PC-3 (cell line): ENCODE results near the gene PCDHGB4. TPM values are rescaled to one million over a fixed set of nuclear protein-coding genes. Genes with fewer than 3 reads are reported as not detected.

ENCODE experiments used
- ATAC-seq: fragments of 200-7000 bp; cut with Tn5 transposase; 2 replicates; pipeline ENCODE4 v1.9.1; 2020; ENCODE audit warnings: mild to moderate bottlenecking, moderate library complexity
- BruUV-seq: library from RNA; stranded (reverse); fragments of 400-500 nt; replicated peaks from 2 replicates; lab custom pipeline; 2021; lab: Mats Ljungman, UMichigan
- CTCF ChIA-PET: fragments of 300-600 bp; sonication (Branson Sonifier 250); formaldehyde crosslinking; loops from one replicate; lab custom pipeline; 2022; ENCODE audit warnings: antibody characterized with exemption; lab: Charles Lee
- POLR2A ChIA-PET: fragments of 300-600 bp; sonication (Branson Sonifier 250); formaldehyde crosslinking; loops from one replicate; lab custom pipeline; 2022; ENCODE audit warnings: antibody characterized with exemption; ENCODE audit not compliant: unreplicated experiment; lab: Charles Lee
- DNase-seq: peaks from one replicate; pipeline ENCODE4 v3.0.0-alpha.2; 2015
- H2AFZ ChIP-seq: fragments of 300-600 bp; sonication (generic); 2 replicates; pipeline ENCODE4 v1.6.0; 2016; ENCODE audit warnings: antibody characterized with exemption, low read length
- H3F3A ChIP-seq: fragments of 300-600 bp; sonication (generic); one replicate; pipeline ENCODE4 v1.6.0; 2017; ENCODE audit warnings: antibody characterized with exemption, low read length, control low read depth, mild to moderate bottlenecking; ENCODE audit not compliant: unreplicated experiment
- H3K27ac ChIP-seq: fragments of 300-600 bp; sonication (generic); 2 replicates; pipeline ENCODE4 v1.5.1; 2016; ENCODE audit warnings: mild to moderate bottlenecking, low read length
- H3K27me3 ChIP-seq: fragments of 300-600 bp; sonication (generic); 2 replicates; pipeline ENCODE4 v1.6.1; 2016; ENCODE audit warnings: low read length, mixed read lengths
- H3K36me3 ChIP-seq: fragments of 300-600 bp; sonication (generic); 2 replicates; pipeline ENCODE4 v1.6.1; 2016; ENCODE audit warnings: low read depth, mixed run types, low read length, mixed read lengths
- H3K4me1 ChIP-seq: fragments of 300-600 bp; sonication (generic); 2 replicates; pipeline ENCODE4 v1.5.1; 2016; ENCODE audit warnings: low read length; ENCODE audit not compliant: insufficient read depth
- H3K4me2 ChIP-seq: fragments of 300-600 bp; sonication (generic); 2 replicates; pipeline ENCODE4 v1.6.0; 2016; ENCODE audit warnings: low read length
- H3K4me3 ChIP-seq: fragments of 300-600 bp; sonication (generic); 2 replicates; pipeline ENCODE4 v1.5.1; 2016; ENCODE audit warnings: mild to moderate bottlenecking, low read length, mixed read lengths
- H3K79me2 ChIP-seq: fragments of 300-600 bp; sonication (generic); 2 replicates; pipeline ENCODE4 v1.6.1; 2017; ENCODE audit warnings: low read length, mixed read lengths
- H3K9ac ChIP-seq: fragments of 300-600 bp; sonication (generic); 2 replicates; pipeline ENCODE4 v1.6.0; 2016; ENCODE audit warnings: mild to moderate bottlenecking, low read length
- H3K9me2 ChIP-seq: fragments of 300-600 bp; sonication (generic); replicated peaks from 2 replicates; pipeline ENCODE4 v1.6.1; 2016; ENCODE audit warnings: mixed run types, low read length, mixed read lengths
- H3K9me3 ChIP-seq: fragments of 300-600 bp; sonication (generic); 2 replicates; pipeline ENCODE4 v1.6.1; 2016; ENCODE audit warnings: low read length, mixed read lengths
- H4K20me1 ChIP-seq: fragments of 300-600 bp; sonication (generic); 2 replicates; pipeline ENCODE4 v1.6.1; 2016; ENCODE audit warnings: low read length, mixed read lengths
- EZH2 ChIP-seq: fragments of 300-600 bp; sonication (generic); IDR thresholded peaks from one replicate; pipeline ENCODE4 v1.6.1; 2017; ENCODE audit warnings: antibody characterized with exemption, mild to moderate bottlenecking, low read length; ENCODE audit not compliant: unreplicated experiment
- EZH2phosphoT487 ChIP-seq: fragments of 300-600 bp; sonication (generic); IDR thresholded peaks from 2 replicates; pipeline ENCODE4 v1.6.1; 2018; ENCODE audit warnings: mild to moderate bottlenecking, antibody characterized with exemption, low read length, borderline replicate concordance
- intact Hi-C: fragments of 100-400 bp; cut with micrococcal nuclease; formaldehyde crosslinking; loops from 2 replicates; pipeline ENCODE4 v1.9.0; 2023
- total RNA-seq: library from RNA; depleted of rRNA; stranded (reverse); fragments of >200 nt; gene quantifications from 2 replicates; pipeline ENCODE4 v1.2.3, GENCODE V29; 2014
- TF ChIP-seq, protein P1 (sequence below): fragments of 300-600 bp; sonication (generic); conservative IDR thresholded peaks from 2 replicates; pipeline ENCODE4 v1.5.1; 2017; ENCODE audit warnings: antibody characterized with exemption, low read depth, mild to moderate bottlenecking, low read length

PCDHGB4 gene
- total RNA-seq, 1 experiment from 2014 or later: 0.73 TPM

DNA sequence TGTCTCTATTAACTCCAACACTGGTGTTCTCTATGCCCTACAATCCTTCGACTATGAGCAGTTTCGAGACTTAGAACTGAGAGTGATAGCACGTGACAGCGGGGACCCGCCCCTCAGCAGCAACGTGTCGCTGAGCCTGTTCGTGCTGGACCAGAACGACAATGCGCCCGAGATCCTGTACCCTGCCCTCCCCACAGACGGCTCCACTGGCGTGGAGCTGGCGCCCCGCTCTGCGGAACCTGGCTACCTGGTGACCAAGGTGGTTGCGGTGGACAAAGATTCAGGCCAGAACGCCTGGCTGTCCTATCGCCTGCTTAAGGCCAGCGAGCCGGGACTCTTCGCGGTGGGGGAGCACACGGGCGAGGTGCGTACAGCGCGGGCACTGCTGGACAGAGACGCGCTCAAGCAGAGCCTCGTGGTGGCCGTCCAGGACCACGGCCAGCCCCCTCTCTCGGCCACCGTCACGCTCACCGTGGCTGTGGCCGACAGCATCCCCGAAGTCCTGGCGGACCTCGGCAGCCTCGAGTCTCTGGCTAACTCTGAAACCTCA lies 35.3 kb downstream of the PCDHGB4 start:
- H3K36me3 ChIP-seq: no peaks in the 10 kb centered on the region; the same call in 1 of the 2 replicates
- H3K27ac ChIP-seq: no peak overlapping the region
- H2AFZ ChIP-seq: no peak overlapping the region
- H4K20me1 ChIP-seq: no peaks in the 10 kb centered on the region
- CTCF ChIA-PET: no interaction called here
- no peaks in the 10 kb centered on the region for H3K79me2 ChIP-seq
- H3K27me3 ChIP-seq: no peaks in the 10 kb centered on the region
- no peaks in the 10 kb centered on the region for H3K9me3 ChIP-seq
- POLR2A ChIA-PET: no interaction called here
- DNase-seq: no peak
- no peaks in the 10 kb centered on the region for H3K9me2 ChIP-seq
- no peak overlapping the region for H3K4me2 ChIP-seq
- ATAC-seq: no peak
- intact Hi-C loops: no loop called here
- H3K4me3 ChIP-seq: no peak overlapping the region
- H3K4me1 ChIP-seq: no peaks in the 10 kb centered on the region
- H3F3A ChIP-seq: no peaks in the 10 kb centered on the region
- no TSS peak for BruUV-seq
- H3K9ac ChIP-seq: no peak overlapping the region
- TF ChIP-seq, protein P1, sequence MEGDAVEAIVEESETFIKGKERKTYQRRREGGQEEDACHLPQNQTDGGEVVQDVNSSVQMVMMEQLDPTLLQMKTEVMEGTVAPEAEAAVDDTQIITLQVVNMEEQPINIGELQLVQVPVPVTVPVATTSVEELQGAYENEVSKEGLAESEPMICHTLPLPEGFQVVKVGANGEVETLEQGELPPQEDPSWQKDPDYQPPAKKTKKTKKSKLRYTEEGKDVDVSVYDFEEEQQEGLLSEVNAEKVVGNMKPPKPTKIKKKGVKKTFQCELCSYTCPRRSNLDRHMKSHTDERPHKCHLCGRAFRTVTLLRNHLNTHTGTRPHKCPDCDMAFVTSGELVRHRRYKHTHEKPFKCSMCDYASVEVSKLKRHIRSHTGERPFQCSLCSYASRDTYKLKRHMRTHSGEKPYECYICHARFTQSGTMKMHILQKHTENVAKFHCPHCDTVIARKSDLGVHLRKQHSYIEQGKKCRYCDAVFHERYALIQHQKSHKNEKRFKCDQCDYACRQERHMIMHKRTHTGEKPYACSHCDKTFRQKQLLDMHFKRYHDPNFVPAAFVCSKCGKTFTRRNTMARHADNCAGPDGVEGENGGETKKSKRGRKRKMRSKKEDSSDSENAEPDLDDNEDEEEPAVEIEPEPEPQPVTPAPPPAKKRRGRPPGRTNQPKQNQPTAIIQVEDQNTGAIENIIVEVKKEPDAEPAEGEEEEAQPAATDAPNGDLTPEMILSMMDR: no peak
- no peak for TF ChIP-seq EZH2

DNA sequence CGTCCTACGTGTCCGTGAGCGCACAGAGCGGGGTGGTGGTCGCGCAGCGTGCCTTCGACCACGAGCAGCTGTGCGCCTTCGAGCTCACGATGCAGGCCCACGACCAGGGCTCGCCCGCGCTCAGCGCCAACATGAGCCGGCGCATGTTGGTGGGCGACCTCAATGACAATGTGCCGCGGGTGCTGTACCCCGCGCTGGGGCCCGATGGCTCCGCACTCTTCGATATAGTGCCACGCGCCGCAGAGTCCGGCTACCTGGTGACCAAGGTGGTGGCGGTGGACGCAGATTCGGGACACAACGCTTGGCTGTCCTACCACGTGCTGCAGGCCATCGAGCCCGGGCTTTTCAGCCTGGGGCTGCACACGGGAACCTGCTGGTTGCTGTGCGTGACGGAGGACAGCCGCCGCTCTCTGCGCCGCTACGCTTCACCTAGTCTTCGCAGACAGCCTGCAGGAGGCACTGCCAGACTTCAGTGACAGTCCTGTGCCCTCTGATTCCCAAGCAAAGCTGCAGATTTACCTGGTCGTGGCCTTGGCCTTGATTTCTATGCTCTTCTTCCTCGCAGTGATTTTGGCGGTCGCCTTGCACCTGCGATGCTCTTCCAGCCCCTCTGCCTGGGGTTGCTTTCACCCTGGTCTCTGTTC lies 40.4 kb downstream of the PCDHGB4 start:
- intact Hi-C loops: no loop called here
- Histone ChIP-seq H3K4me1 (no peaks in the 10 kb centered on the region), H4K20me1 (no peaks in the 10 kb centered on the region), H3K36me3 (no peaks in the 10 kb centered on the region), H3K4me3 (no peak overlapping the region), H3K9me2 (no peaks in the 10 kb centered on the region), H3F3A (no peaks in the 10 kb centered on the region), H3K9ac (no peak overlapping the region), H3K27me3 (no peaks in the 10 kb centered on the region), H3K9me3 (0 out of 2 replicates have a peak, but pooled peaks cover 4% of the 10 kb centered on the region), H2AFZ (no peak overlapping the region), H3K79me2 (no peaks in the 10 kb centered on the region), H3K4me2 (no peak overlapping the region), H3K27ac (no peak overlapping the region)
- ATAC-seq (no peak), DNase-seq (no peak)
- BruUV-seq: no TSS peak
- TF ChIP-seq EZH2phosphoT487 (no peak), EZH2 (no peak)
- TF ChIP-seq, protein P1: no peak
- ChIA-PET POLR2A (no interaction called here), CTCF (no interaction called here)
